ENCODE data around the gene STK11IP.

Gene STK11IP

DNA sequence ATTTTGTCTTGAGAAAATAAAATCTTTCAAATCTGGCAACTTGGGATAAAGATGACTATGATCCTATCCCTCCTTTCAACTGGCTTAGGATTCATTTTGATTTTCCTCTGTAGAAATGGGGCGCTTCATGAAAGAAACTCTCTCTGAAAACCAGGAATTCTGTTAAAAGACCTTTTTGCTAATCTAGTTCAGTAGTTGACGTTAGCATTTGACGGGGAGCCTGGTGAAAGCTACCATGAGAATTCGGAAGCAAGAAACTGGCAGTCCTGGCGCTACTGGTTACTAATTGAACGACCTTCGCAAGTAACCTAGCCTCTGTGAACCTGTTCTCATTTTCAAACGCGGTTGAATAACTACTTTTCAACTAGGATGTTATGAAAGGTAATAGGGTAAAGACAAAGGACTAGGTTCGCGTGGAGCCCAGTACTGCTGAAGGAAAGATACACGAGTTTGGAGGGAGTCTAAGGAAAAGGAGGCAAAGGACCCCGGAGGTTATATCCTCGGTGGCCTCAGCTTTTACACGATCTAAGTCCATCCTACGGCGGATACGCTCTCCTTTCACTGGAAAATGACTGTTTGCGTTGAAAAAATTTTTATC lies 604 bp upstream of the STK11IP start:
- WGBS (ENCODE audit: extremely low coverage, insufficient coverage, insufficient read length), result no CpG with 5 or more reads among the region's 19 CpGs
- Histone ChIP-seq H3K36me3 (ENCODE audit: control insufficient read depth in 1 of 2, insufficient read depth in 2 of 2, low read length in 2 of 2) (peaks cover 4 to 9% of the 10 kb centered on the region in 2 experiments), H3K9ac (ENCODE audit: low read length) (peak overlapping the region; percentile 96), H4K12ac (ENCODE audit: low read depth, low read length) (peak overlapping the region; percentile 19), H2AFZ (ENCODE audit: insufficient read depth, low read length, poor library complexity) (peak overlapping the region; percentile 38), H4K91ac (ENCODE audit: low read depth, low read length) (peak overlapping the region; percentile 82), H2BK5ac (ENCODE audit: low read depth, low read length, poor library complexity) (peak overlapping the region; percentile 92), H3K4me1 (ENCODE audit: control insufficient read depth in 1 of 2, insufficient read depth in 2 of 2, low read length in 2 of 2) (peaks cover 6 to 17% of the 10 kb centered on the region in 2 experiments), H4K8ac (ENCODE audit: low read depth, low read length) (peak overlapping the region; percentile 91), H3K4me3 (ENCODE audit: low read depth, low read length) (peak overlapping the region; percentile 86), H3K27me3 (ENCODE audit: insufficient read depth, low read length) (no peaks in the 10 kb centered on the region), H2BK12ac (ENCODE audit: low read length) (peak overlapping the region; percentile 79), H3K27ac (ENCODE audit: low read depth, low read length) (peak overlapping the region; percentile 99), H3K23ac (ENCODE audit: low read length) (no peak overlapping the region), H3K4ac (ENCODE audit: low read depth, low read length) (peak overlapping the region; percentile 64), H3K4me2 (ENCODE audit: low read length) (peak overlapping the region; percentile 80), H3K79me1 (ENCODE audit: low read length) (peaks cover 18% of the 10 kb centered on the region), H2BK120ac (ENCODE audit: insufficient read depth, low read length, poor library complexity) (peak overlapping the region; percentile 96), H3K18ac (ENCODE audit: low read length) (peak overlapping the region; percentile 93), H3K9me3 (ENCODE audit: insufficient read depth, low read depth, low read length) (no peaks in the 10 kb centered on the region), H2AK5ac (ENCODE audit: low read length) (peak overlapping the region; percentile 79), H3K14ac (ENCODE audit: low read length) (peak overlapping the region; percentile 96), H3K79me2 (ENCODE audit: control insufficient read depth, insufficient read depth, low read length, poor library complexity) (peaks cover 8% of the 10 kb centered on the region)
- peak; percentile 43 to 66 for DNase-seq

DNA sequence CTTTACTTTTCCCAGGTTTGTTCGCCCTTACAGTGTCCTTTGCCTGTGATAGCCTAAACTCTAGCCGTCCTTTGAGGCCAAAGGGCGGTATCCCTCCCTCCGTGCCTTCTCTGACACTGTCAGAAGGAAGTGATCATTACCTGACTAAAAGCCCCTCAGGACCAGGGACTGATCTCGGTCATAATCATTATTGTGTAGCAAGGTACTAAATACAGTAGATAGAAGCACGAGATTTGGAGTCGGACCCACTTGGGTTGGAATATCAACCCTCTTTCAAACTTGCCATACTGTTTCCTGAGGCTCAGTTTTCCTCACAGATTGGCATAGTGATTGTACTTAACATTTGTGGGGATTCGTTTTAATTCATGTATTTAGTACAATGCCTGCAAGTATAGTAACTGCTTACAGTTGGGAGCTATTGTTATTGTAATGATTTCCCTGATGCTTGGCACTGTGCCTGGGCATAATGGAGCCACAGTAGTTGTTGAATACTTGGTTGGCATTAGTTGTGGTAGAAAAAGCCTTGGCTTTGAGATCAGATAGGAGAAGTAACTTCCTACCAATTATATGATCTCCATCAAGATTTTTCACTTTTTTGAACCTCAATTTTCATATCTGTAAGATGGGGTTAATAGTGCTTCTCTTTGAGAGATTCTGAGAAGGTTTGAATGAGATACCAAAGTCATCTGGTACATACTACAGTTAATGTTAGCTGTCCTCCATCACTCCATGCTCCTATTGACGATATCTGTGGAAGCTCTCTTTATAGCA lies 836 bp downstream of the STK11IP start:
- H3K9me3 ChIP-seq (ENCODE audit: insufficient read depth, low read depth, low read length), result no peaks in the 10 kb centered on the region
- H3K27me3 ChIP-seq (ENCODE audit: insufficient read depth, low read length), result no peaks in the 10 kb centered on the region
- peak overlapping the region; percentile 62 for H2BK120ac ChIP-seq (ENCODE audit: insufficient read depth, low read length, poor library complexity)
- peak overlapping the region; percentile 80 for H3K4me2 ChIP-seq (ENCODE audit: low read length)
- H4K12ac ChIP-seq (ENCODE audit: low read depth, low read length), result peak overlapping the region; percentile 66
- H3K23ac ChIP-seq (ENCODE audit: low read length), result no peak overlapping the region
- peaks cover 18% of the 10 kb centered on the region for H3K79me1 ChIP-seq (ENCODE audit: low read length)
- peak overlapping the region; percentile 82 for H2AFZ ChIP-seq (ENCODE audit: insufficient read depth, low read length, poor library complexity)
- no peak overlapping the region for H2AK5ac ChIP-seq (ENCODE audit: low read length)
- peaks cover 6 to 17% of the 10 kb centered on the region in 2 experiments for H3K4me1 ChIP-seq (ENCODE audit: control insufficient read depth in 1 of 2, insufficient read depth in 2 of 2, low read length in 2 of 2)
- H3K36me3 ChIP-seq (ENCODE audit: control insufficient read depth in 1 of 2, insufficient read depth in 2 of 2, low read length in 2 of 2), result peaks cover 7 to 16% of the 10 kb centered on the region in 2 experiments
- WGBS (ENCODE audit: extremely low coverage, insufficient coverage, insufficient read length), result no CpG with 5 or more reads among the region's 9 CpGs
- peak overlapping the region; percentile 63 for H3K27ac ChIP-seq (ENCODE audit: low read depth, low read length)
- no peak overlapping the region for H3K9ac ChIP-seq (ENCODE audit: low read length)
- peak overlapping the region; percentile 15 for H2BK5ac ChIP-seq (ENCODE audit: low read depth, low read length, poor library complexity)
- peak overlapping the region; percentile 50 for H3K18ac ChIP-seq (ENCODE audit: low read length)
- H3K4ac ChIP-seq (ENCODE audit: low read depth, low read length), result peak overlapping the region; percentile 31
- H3K79me2 ChIP-seq (ENCODE audit: control insufficient read depth, insufficient read depth, low read length, poor library complexity), result peaks cover 8% of the 10 kb centered on the region
- peak overlapping the region; percentile 72 for H4K91ac ChIP-seq (ENCODE audit: low read depth, low read length)
- H4K8ac ChIP-seq (ENCODE audit: low read depth, low read length), result peak overlapping the region; percentile 84
- no peak overlapping the region for H3K14ac ChIP-seq (ENCODE audit: low read length)
- DNase-seq, result no peak
- no peak overlapping the region for H2BK12ac ChIP-seq (ENCODE audit: low read length)
- peak overlapping the region; percentile 66 for H3K4me3 ChIP-seq (ENCODE audit: low read depth, low read length)

DNA sequence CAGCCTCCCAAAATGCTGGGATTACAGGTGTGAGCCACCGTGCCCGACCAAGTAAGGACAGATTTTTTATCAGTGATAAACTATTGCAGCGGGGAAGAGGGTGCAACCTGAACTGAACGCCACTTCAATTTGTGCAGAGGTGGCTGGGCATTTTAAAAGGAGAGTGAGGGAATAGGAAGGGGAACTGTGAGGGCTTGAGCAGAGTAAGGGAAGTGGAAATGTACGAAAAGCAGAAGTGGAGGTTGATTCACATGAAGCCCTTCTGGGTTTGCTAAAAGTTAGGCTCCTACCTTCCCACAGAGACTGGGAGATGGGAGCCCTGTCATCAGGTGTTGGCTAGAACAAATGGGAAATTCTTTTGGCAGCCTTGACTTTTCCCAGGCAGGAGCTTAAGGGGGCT lies 6.1 kb downstream of the STK11IP start:
- peaks cover 31 to 47% of the 10 kb centered on the region in 2 experiments for H3K36me3 ChIP-seq (ENCODE audit: control insufficient read depth in 1 of 2, insufficient read depth in 2 of 2, low read length in 2 of 2)
- no peaks in the 10 kb centered on the region for H3K79me2 ChIP-seq (ENCODE audit: control insufficient read depth, insufficient read depth, low read length, poor library complexity)
- WGBS (ENCODE audit: extremely low coverage, insufficient coverage, insufficient read length), result no CpG with 5 or more reads among the region's 5 CpGs
- H4K12ac ChIP-seq (ENCODE audit: low read depth, low read length), result no peak overlapping the region
- no peak overlapping the region for H3K4ac ChIP-seq (ENCODE audit: low read depth, low read length)
- H2BK120ac ChIP-seq (ENCODE audit: insufficient read depth, low read length, poor library complexity), result no peak overlapping the region
- no peak overlapping the region for H2AK5ac ChIP-seq (ENCODE audit: low read length)
- no peak overlapping the region for H2BK5ac ChIP-seq (ENCODE audit: low read depth, low read length, poor library complexity)
- H4K8ac ChIP-seq (ENCODE audit: low read depth, low read length), result no peak overlapping the region
- no peak overlapping the region for H3K4me3 ChIP-seq (ENCODE audit: low read depth, low read length)
- no peak overlapping the region for H3K14ac ChIP-seq (ENCODE audit: low read length)
- H3K18ac ChIP-seq (ENCODE audit: low read length), result no peak overlapping the region
- H2BK12ac ChIP-seq (ENCODE audit: low read length), result no peak overlapping the region
- no peak overlapping the region for H3K23ac ChIP-seq (ENCODE audit: low read length)
- no peak overlapping the region for H2AFZ ChIP-seq (ENCODE audit: insufficient read depth, low read length, poor library complexity)
- DNase-seq, result no peak
- no peaks in the 10 kb centered on the region for H3K27me3 ChIP-seq (ENCODE audit: insufficient read depth, low read length)
- H3K4me2 ChIP-seq (ENCODE audit: low read length), result no peak overlapping the region
- no peak overlapping the region for H4K91ac ChIP-seq (ENCODE audit: low read depth, low read length)
- H3K27ac ChIP-seq (ENCODE audit: low read depth, low read length), result no peak overlapping the region
- no peaks in the 10 kb centered on the region for H3K79me1 ChIP-seq (ENCODE audit: low read length)
- H3K9me3 ChIP-seq (ENCODE audit: insufficient read depth, low read depth, low read length), result no peaks in the 10 kb centered on the region
- no peaks in the 10 kb centered on the region for H3K4me1 ChIP-seq (ENCODE audit: control insufficient read depth in 1 of 2, insufficient read depth in 2 of 2, low read length in 2 of 2)
- H3K9ac ChIP-seq (ENCODE audit: low read length), result no peak overlapping the region

DNA sequence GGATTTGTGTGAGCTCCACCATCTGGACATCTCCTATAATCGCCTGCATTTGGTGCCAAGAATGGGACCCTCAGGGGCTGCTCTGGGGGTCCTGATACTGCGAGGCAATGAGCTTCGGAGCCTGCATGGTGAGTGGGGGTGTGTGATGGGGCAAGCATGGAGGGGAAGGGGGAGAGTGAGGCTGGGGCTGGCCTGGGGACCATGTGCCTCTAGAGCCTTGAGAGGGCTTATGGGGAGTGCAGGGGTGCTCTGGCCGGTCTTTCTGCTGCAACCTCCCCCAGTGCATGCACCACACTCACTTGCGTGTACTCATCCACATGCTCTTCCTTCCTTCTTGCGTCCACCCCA lies 7.9 kb downstream of the STK11IP start:
- Histone ChIP-seq H3K79me2 (ENCODE audit: control insufficient read depth, insufficient read depth, low read length, poor library complexity) (no peaks in the 10 kb centered on the region), H3K14ac (ENCODE audit: low read length) (no peak overlapping the region), H3K36me3 (ENCODE audit: control insufficient read depth in 1 of 2, insufficient read depth in 2 of 2, low read length in 2 of 2) (peaks cover 36 to 56% of the 10 kb centered on the region in 2 experiments), H3K23ac (ENCODE audit: low read length) (no peak overlapping the region), H2AK5ac (ENCODE audit: low read length) (no peak overlapping the region), H2AFZ (ENCODE audit: insufficient read depth, low read length, poor library complexity) (no peak overlapping the region), H4K12ac (ENCODE audit: low read depth, low read length) (no peak overlapping the region), H3K27me3 (ENCODE audit: insufficient read depth, low read length) (no peaks in the 10 kb centered on the region), H2BK12ac (ENCODE audit: low read length) (no peak overlapping the region), H3K4ac (ENCODE audit: low read depth, low read length) (no peak overlapping the region), H2BK5ac (ENCODE audit: low read depth, low read length, poor library complexity) (no peak overlapping the region), H3K4me2 (ENCODE audit: low read length) (no peak overlapping the region), H3K4me3 (ENCODE audit: low read depth, low read length) (no peak overlapping the region), H2BK120ac (ENCODE audit: insufficient read depth, low read length, poor library complexity) (no peak overlapping the region), H3K4me1 (ENCODE audit: control insufficient read depth in 1 of 2, insufficient read depth in 2 of 2, low read length in 2 of 2) (no peaks in the 10 kb centered on the region), H3K18ac (ENCODE audit: low read length) (no peak overlapping the region), H3K79me1 (ENCODE audit: low read length) (no peaks in the 10 kb centered on the region), H3K27ac (ENCODE audit: low read depth, low read length) (no peak overlapping the region), H4K91ac (ENCODE audit: low read depth, low read length) (no peak overlapping the region), H3K9ac (ENCODE audit: low read length) (no peak overlapping the region), H3K9me3 (ENCODE audit: insufficient read depth, low read depth, low read length) (no peaks in the 10 kb centered on the region), H4K8ac (ENCODE audit: low read depth, low read length) (no peak overlapping the region)
- WGBS (ENCODE audit: extremely low coverage, insufficient coverage, insufficient read length), result no CpG with 5 or more reads among the region's 6 CpGs
- DNase-seq, result no peak

Measured in trophoblast cell (in vitro differentiated cells and primary cell).